Measurements from ENCODE around the gene GOLPH3.
"Not testable (repeated sequence)": the region's sequence is repeated elsewhere in the genome, so short reads cannot be mapped to it uniquely, and the experiment has no call there.

Gene GOLPH3

GRCh38 chr5:32135086-32135485 lies 39.0 kb downstream of the GOLPH3 start:
- DNase-seq (ENCODE audit: low read depth in 2 of 2) = no peak

DNA sequence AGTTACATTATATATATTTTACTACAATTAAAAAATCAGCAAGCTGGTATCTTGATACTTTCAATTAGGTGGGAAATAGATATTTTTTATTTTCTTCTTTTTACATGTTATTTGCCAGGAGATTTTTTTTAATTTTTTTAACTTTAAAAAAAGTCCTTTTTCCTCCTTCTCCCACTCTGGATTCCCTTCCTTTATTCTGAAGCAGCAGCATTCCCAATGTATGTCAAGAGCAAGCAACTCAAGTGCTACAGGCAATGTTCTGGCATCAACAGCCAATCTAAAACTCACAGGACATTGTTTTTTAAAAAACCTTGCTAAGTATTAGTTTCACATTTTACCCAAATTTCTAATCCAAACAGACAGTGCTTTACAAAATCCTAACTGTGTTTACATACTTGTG lies 41.4 kb downstream of the GOLPH3 start:
- DNase-seq (ENCODE audit: low read depth in 2 of 2) = no peak

DNA sequence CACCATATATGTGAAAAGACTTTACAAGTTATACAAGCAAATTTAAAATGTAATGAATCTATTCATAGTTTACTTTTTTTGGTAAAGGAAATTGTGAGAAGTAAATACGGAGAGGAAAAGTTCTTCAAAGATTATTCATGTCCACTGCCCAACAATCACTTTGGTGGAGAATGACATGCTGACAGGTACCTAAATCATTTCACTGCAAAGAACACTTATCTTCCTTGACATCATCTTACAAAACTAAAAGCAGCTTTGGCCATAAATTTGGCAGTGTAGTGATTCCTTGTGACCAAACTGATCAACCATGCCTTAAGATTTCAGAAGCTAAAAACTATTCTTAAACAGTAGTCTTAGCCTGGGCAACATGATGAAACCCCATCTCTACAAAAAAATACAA lies 42.5 kb downstream of the GOLPH3 start:
- DNase-seq (ENCODE audit: low read depth in 2 of 2) = no peak

GRCh38 chr5:32130865-32131264 lies 43.3 kb downstream of the GOLPH3 start:
- DNase-seq (ENCODE audit: low read depth in 2 of 2) = no peak

DNA sequence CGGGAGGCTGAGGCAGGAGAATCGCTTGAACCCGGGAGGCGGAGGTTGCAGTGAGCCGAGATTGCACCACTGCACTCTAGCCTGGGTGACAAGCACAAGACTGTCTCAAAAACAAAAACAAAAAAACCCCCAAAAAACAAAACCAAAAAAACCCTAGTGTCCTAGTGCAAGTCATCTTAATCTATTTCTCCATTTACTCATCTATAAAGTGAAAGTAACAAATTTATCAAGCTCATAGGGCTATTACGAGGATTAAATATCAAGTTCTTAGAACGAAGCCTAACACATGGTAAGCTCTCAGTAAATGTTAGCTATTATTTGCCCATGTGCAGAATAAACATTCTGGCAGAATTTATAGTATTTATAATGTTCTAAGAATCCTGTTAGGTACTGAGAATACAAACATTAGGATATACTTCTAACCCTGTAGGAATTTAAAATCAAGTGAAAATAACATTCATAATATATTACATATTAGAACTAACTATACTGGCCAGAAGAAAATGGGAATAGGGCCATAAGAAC lies 45.0 kb downstream of the GOLPH3 start:
- no peak for DNase-seq (ENCODE audit: low read depth in 2 of 2)

- no peak for DNase-seq (ENCODE audit: low read depth in 2 of 2)
Measured at GRCh38 chr5:32127711-32128110, 46.4 kb downstream of the GOLPH3 start.

DNA sequence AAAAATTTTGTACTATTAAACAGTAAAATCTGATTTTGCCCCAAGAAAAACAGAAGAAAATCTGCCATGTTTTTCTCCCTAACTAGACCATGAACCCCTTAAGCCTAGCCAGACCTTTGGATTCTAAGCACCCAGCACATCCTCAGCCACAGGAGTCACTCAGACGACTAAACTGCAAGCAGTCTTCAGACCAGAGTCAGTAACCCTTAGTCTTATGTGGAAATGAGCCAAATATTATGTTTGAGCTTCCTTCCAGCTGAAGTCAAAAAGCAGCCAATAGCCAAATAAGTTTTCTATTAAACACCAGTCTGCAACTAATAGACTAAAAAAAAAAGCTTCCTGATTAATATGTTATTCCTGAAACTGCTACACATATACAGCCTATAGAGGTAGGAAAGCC lies 47.4 kb downstream of the GOLPH3 start:
- no peak for DNase-seq (ENCODE audit: low read depth in 2 of 2)

- no peak for DNase-seq (ENCODE audit: low read depth in 2 of 2)
Measured at GRCh38 chr5:32123889-32124676, 50.0 kb downstream of the GOLPH3 start.

DNA sequence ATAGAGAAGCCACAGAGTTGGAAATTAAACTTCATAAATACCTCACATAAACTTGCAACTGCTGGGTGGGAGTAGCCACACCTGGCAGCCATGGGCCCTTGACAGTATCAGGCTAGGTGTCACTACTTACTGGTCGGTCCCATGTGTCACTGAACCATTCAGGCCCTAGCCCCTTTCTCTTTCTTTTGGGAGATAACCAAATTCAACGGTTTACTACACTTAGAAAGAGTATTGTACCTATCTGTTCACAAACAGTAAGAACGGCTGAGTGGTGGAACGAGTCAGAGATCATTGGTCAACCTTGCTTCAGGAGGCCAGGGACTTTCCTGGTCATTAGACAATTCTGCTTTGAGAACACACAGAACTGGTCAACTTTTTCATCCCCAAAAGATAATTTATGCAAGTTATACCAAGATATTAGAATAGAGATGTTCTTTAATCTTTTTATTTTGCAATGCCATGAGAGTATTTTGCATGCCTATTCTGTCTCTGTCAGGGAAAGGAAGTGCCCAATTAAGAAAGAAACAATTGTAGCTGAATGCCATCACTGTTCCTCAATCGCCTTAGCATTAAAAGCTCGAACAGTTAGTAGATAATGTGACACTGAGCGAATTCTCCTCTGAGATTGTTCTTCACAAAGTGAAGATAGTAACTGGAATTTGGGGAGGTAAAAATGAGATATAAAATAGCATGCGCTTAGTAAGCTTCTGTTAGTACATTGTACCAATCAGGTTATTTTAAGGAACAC lies 50.9 kb downstream of the GOLPH3 start:
- DNase-seq (ENCODE audit: low read depth in 2 of 2) = no peak

DNA sequence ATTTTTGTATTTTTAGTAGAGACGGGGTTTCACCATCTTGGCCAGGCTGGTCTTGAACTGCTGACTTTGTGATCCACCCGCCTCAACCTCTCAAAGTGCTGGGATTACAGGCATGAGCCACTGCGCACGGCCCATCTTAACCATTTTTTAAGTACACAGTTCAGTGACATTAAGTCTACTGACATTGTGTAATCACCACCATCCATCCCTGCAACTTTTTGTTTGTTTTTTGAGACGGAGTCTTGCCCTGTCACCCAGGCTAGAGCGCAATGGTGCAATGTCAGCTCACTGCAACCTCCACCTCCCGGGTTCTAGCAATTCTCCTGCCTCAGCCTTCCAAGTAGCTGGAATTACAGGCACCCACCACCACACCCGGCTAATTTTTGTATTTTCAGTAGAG lies 55.2 kb downstream of the GOLPH3 start:
- not testable (repeated sequence) for DNase-seq (ENCODE audit: low read depth in 2 of 2)

GRCh38 chr5:32116574-32117313 lies 57.4 kb downstream of the GOLPH3 start:
- DNase-seq (ENCODE audit: low read depth in 2 of 2) = no peak

DNA sequence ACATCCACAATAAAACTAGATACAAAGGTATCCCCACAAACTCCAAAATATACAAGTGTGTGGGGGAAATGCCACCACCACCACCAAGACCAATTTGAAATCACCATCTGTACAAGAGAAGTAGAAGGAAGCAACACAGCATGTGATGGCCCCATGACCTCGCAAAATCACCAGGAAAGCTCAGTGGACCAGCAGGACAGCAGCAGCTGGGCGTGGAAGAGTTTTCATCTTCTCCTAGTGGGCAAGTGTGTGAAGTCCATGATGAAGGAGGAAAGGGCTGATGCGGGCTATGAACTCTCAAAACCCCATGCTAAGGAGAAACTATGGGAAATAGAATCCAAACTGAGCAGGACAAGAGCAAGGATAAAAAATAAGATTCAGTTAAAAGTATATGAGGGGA lies 58.1 kb downstream of the GOLPH3 start:
- DNase-seq (ENCODE audit: low read depth in 2 of 2) = no peak

DNA sequence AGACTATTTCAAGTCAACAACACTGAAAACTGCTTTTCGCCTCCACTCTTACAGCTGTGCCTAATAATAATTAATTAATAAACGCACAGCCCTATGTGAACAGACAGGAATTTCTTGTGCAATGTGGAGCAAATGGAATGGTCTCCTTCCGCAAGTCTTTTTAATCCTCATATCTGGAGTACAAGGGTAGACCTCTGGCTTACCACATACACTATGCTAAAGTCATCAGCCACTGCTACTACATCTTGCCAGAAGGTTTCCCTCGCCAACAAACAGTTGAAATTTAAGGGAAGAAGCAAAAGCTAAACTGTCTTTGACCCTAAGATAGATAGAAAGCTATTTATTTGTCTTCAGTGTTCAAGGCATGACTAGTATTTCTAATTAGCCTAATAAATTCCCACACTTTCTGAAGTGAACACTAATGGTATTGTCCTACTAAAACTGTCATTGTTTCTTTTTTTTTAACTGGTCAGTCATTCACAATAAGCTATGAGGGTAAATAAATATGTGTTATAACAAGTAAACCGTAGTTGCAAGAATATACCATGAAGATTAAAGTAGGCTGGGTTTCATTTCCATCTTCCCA lies 63.9 kb downstream of the GOLPH3 start:
- no peak for DNase-seq (ENCODE audit: low read depth in 2 of 2)

- DNase-seq (ENCODE audit: low read depth in 2 of 2) = no peak
Measured at GRCh38 chr5:32109236-32109635, 64.9 kb downstream of the GOLPH3 start.

DNA sequence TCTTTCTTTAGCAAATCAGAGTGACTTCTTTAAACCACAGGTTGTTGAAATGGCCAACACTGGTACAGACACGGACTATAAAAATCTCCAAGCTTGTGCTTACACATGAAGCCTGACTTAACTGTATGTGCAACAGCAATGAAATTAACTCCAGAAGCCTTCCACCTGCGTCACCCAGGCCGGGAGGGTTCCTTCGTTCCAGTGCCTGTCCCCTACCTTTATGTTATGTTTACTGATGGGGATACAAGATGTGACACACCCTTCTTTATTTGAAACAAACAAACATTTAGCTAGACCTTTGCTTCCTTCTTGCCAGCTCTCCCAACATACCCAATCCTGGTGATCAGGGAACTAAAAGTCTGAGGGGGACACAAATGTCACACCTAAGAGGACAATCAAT lies 66.0 kb downstream of the GOLPH3 start:
- DNase-seq (ENCODE audit: low read depth in 2 of 2) = no peak

- DNase-seq (ENCODE audit: low read depth in 2 of 2) = no peak
Measured at GRCh38 chr5:32107291-32107690, 66.8 kb downstream of the GOLPH3 start.

DNA sequence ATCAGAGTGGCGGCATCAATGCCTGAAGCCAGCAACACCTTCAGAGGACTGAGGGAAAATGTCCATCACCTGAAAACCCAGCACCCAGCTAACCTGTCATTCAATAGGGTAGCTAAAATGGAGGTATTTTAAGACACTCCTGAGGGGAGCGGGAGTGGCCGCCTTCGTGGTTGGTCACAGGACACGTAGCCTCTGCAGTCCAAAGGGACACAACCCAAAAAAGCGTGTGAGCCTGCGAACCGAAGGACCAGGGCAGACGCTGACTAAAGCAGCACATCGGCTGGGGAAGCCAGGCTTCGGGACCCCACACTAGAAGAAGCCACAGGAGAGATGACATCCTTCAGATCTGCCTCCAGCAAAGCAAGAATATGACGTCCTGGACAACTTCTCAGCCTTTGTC lies 70.6 kb downstream of the GOLPH3 start:
- DNase-seq (ENCODE audit: low read depth in 2 of 2) = no peak

DNA sequence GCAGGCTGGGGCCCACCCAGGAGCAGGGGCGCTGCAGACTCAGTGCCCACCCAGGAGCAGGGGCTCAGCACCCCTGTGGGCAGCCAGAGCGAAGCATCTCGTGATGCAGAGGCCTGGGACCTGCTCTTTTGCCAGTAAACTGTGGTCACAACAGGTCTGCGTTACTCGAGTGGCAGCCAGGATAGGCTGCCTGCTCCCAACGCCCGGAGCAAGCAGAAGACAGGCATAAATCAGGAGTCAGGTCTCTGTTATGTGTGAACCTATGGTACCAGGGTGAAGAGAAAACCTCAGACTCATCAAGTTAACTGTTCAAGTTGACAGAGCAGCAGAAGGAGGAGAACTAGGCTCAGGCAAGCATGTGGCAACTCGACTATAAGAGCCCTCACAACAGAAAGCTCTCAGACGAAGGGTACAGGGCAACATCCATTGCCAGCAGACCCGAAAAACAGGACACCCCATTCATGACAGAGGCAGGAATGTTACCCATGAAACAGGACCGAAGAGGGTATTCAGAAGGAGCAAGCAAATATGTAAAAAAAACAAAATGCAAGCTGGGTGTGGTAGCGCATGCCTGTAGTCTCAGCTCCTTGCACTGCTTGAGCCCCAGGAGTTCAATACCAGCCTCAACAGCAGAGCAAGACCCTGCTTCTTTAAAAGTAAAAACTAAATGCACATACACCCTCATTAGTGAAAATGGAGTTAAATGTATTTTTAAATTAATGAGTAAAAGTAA lies 71.7 kb downstream of the GOLPH3 start:
- no peak for DNase-seq (ENCODE audit: low read depth in 2 of 2)

DNA sequence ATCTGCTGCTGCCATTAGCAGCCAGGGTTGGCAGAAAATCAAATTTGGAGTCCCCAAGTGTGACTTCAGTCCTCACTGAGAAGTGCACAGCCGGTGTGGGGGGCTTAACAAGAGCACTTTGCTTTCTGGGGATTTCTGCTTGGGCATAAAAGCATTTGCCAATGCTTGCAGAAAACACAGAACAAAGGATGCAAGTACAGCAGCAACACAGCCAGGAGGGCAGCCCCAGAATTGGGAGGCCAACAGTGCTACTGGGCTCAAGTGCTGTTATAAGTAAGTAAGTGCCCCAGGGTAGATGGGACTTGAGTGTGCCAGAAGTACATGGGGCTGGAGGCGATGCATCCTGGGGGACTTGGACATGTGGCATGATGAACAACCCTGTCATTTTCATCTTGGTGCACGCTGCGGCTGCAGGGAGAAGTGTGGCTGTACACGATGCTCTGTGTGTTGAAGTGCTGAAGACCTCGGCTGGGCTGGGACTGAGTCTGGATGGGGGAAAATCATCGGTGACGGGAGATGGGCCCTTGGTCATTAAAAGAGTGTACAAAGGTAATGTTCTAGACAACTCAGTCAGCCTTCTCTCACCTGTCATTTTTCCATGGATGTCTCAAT lies 73.3 kb downstream of the GOLPH3 start:
- no peak for DNase-seq (ENCODE audit: low read depth in 2 of 2)

DNA sequence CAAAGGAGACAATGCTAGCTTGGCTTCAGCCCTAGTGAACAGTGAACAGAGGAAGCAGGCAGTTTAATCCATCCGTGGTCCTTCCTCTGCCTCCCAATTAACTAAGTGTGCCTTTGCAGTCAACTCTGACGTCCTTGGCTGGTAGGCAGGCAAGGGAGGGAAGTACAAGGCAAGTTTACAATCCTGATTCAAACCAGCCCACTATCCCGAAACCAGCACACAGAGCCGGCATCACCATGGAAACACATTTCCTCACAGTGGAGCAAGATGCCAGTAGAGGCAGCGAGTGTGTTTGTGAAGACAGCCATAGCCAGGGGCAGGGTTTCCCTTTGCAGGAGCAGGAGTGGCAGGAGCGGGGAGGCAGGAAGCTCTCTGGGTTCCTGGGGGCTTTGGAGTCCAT lies 73.9 kb downstream of the GOLPH3 start:
- DNase-seq (ENCODE audit: low read depth in 2 of 2) = no peak

- DNase-seq (ENCODE audit: low read depth in 2 of 2) = no peak
Measured at GRCh38 chr5:32099486-32100035, 74.6 kb downstream of the GOLPH3 start.

Data from activated CD8-positive, alpha-beta memory T cell treated with anti-CD3 and anti-CD28 coated beads for 4 hours (primary cell).